Measurements from ENCODE around the gene EIF4A2. TPM values are rescaled to one million over a fixed set of nuclear protein-coding genes. Genes with fewer than 3 reads are reported as not detected.

EIF4A2 gene
- polyA plus RNA-seq, 3 donors: 781 to 936 (median 815) TPM

DNA sequence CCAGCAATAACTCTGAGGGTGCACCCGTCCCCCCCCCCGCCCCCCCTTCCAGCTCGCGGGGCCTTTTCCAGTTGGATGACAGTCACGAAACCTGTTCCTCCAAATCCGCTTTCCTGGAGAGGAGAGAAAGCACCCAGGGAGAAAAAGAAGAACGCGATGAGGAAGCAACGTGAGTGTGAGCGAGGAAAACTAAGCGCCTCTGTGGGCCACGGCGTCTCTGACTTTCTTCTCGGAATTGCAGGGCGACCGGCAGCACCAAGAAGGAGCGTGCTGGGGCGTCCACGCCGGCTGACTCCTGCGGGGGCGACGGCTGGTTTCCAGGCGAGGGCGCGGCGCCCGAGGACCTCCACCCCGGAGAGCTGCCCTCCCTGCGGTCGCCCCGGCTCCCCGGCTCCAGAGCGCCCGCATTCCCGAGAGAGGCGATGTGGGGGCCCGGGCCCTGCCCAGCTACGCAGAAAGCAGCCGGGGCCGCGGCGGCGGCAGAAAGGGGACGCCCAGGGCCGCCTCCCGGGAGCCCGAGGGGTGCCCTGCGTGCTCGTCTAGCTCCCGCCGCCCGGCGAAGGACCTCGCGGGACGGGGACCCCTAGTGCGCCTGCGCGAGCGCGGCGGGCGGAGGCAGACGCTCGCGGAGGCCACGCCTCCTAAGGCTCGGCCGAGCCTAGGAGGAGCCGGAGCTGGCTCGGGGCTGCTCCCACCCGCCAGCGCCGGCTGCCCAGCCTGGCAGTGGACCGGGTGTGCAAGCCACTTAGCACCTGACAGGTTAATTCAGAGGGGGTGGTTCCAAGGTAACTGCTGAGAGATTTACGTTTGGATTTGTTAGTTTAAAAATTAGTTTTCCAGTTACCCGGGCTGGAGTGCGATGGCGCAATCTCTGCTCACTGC lies 43.8 kb downstream of the EIF4A2 start:
- DNase-seq (ENCODE audit: extremely low read depth in 1 of 11, low read depth in 9 of 11, low spot score in 4 of 11): peak in 10 of 11 donors; percentile 47 to 81 (median 76)

DNA sequence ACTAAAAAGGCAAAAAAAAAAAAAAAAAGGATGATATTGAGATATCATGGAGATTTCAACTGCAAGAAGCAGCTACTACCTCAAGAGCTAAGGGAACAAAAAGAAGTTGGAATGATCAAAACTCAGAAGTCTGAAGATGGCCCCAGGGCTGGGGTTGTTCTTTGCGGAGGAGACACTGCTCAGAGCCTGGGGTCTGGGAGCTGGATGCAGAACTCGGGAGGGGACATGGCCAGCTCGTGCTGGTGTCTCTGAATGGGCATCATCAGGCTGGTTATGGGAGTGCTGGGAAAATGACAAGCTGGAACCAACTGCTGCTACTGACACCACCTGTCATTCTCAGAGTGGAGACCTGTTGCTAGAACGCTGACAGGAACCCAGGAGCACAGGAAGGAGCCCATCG lies 45.0 kb downstream of the EIF4A2 start:
- DNase-seq (ENCODE audit: extremely low read depth in 1 of 11, low read depth in 9 of 11, low spot score in 4 of 11): no peak

DNA sequence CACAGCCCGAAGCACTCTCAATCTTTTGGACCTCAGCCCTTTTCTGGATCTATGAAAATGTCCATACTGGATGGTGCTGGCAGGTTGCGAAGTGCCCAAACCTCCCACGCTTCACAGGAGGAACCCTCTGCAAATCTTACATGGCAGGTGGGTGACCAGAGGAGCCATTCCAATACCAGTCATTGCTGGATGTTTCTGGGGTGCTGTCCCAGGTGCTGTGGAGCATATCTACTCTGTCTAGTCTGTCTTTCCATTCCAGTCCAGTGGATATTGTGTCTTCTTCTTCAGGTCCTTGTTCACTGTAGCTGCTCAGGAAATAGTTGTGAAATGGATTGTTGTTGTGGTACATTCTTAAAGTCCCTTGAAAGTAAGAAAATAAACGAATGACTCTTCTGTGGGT lies 48.4 kb downstream of the EIF4A2 start:
- no peak for DNase-seq (ENCODE audit: extremely low read depth in 1 of 11, low read depth in 9 of 11, low spot score in 4 of 11)

DNA sequence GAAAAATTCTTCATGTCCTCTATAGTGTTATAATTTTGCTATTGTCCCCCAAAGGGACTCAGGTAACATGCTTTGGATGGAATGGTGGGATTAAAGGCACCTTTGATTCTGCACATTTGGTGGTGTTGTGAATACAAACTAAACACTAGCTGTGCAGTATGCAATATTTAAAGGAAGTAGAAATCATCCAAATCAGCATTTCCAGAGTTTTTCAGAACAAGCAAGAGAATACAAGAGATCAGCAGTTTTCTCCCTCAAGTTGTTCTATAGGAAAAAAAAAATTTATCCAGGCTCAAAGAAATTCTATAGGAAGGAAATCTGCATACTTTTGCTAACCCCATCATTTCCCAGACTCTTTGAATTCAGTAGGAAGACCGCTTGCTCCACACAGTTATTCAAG lies 48.9 kb downstream of the EIF4A2 start:
- no peak for DNase-seq (ENCODE audit: extremely low read depth in 1 of 11, low read depth in 9 of 11, low spot score in 4 of 11)

Other genes with a start within 250 kb of the EIF4A2 start
- 10 to 100 TPM in 1 of 3 donors, 1 to 10 TPM in 2; 4.9 to 11.2 (median 5.2) TPM for gene CRYGS, start 239.2 kb upstream of the EIF4A2 start, polyA plus RNA-seq (ENCODE audit: insufficient read length in 3 of 3)
- 10 to 100 TPM; 18.9 to 23.5 (median 21.1) TPM for gene TBCCD1, start 216.2 kb upstream of the EIF4A2 start, polyA plus RNA-seq (ENCODE audit: insufficient read length in 3 of 3)
- 10 to 100 TPM; 70.0 to 73.5 (median 70.2) TPM for gene DNAJB11, start 212.9 kb upstream of the EIF4A2 start, polyA plus RNA-seq (ENCODE audit: insufficient read length in 3 of 3)
- gene AHSG, start 170.5 kb upstream of the EIF4A2 start, polyA plus RNA-seq (ENCODE audit: insufficient read length in 3 of 3): 1 to 10 TPM in 1 of 3 donors, under 1 TPM in 2; 0.33 to 2.2 (median 0.50) TPM
- gene FETUB, start 143.2 kb upstream of the EIF4A2 start, polyA plus RNA-seq (ENCODE audit: insufficient read length in 3 of 3): under 1 TPM; 0.09 to 0.92 (median 0.31) TPM
- gene HRG, start 117.6 kb upstream of the EIF4A2 start, polyA plus RNA-seq (ENCODE audit: insufficient read length in 3 of 3): 1 to 10 TPM; 1.8 to 2.9 (median 2.2) TPM
- 100 to 1,000 TPM in 2 of 3 donors, 10 to 100 TPM in 1; 74.3 to 179 (median 125) TPM for gene KNG1, start 66.2 kb upstream of the EIF4A2 start, polyA plus RNA-seq (ENCODE audit: insufficient read length in 3 of 3)
- 10 to 100 TPM; 45.6 to 65.0 (median 46.3) TPM for gene RFC4, start 22.9 kb downstream of the EIF4A2 start, polyA plus RNA-seq (ENCODE audit: insufficient read length in 3 of 3)
- under 1 TPM in 2 of 3 donors, not detected in 1; 0.01 to 0.08 TPM for gene ADIPOQ, start 59.1 kb downstream of the EIF4A2 start, polyA plus RNA-seq (ENCODE audit: insufficient read length in 3 of 3)
- 100 to 1,000 TPM in 1 of 3 donors, 10 to 100 TPM in 2; 63.1 to 125 (median 86.6) TPM for gene ST6GAL1, start 146.9 kb downstream of the EIF4A2 start, polyA plus RNA-seq (ENCODE audit: insufficient read length in 3 of 3)

Data from renal cortex interstitium (tissue), 11 donors.